SK-N-SH (cell line): ENCODE data around the gene ATG4B.

Experiments
- EP300 ChIP-seq, 2 experiments: IDR thresholded peaks; 2 replicates each; pipeline versions ENCODE4 v1.4.0 to v1.6.1; 2012; ENCODE audit warnings: borderline replicate concordance in 1 of 2, low read depth in 1 of 2, low read length in 1 of 2
- TCF12 ChIP-seq: IDR thresholded peaks from 2 replicates; pipeline ENCODE4 v1.4.0; 2012
- TF ChIP-seq, protein P1 (sequence below): IDR thresholded peaks from 2 replicates; pipeline ENCODE4 v1.4.0; 2012; ENCODE audit warnings: low read depth, borderline replicate concordance
- TF ChIP-seq, protein P2 (sequence below): fragments of 200-600 bp; sonication (generic); IDR thresholded peaks from 2 replicates; pipeline ENCODE4 v1.6.1; 2017; ENCODE audit warnings: antibody characterized with exemption, mild to moderate bottlenecking, moderate library complexity
- TF ChIP-seq, protein P3 (sequence below): IDR thresholded peaks from 2 replicates; pipeline ENCODE4 v1.6.1; 2012; ENCODE audit warnings: mild to moderate bottlenecking, low read depth, low read length, moderate library complexity

GRCh38 chr2:241652722-241653121, 15.2 kb downstream of the ATG4B start:
- TF ChIP-seq, protein P1, sequence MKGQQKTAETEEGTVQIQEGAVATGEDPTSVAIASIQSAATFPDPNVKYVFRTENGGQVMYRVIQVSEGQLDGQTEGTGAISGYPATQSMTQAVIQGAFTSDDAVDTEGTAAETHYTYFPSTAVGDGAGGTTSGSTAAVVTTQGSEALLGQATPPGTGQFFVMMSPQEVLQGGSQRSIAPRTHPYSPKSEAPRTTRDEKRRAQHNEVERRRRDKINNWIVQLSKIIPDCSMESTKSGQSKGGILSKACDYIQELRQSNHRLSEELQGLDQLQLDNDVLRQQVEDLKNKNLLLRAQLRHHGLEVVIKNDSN, result no peak
- TF ChIP-seq, protein P2, sequence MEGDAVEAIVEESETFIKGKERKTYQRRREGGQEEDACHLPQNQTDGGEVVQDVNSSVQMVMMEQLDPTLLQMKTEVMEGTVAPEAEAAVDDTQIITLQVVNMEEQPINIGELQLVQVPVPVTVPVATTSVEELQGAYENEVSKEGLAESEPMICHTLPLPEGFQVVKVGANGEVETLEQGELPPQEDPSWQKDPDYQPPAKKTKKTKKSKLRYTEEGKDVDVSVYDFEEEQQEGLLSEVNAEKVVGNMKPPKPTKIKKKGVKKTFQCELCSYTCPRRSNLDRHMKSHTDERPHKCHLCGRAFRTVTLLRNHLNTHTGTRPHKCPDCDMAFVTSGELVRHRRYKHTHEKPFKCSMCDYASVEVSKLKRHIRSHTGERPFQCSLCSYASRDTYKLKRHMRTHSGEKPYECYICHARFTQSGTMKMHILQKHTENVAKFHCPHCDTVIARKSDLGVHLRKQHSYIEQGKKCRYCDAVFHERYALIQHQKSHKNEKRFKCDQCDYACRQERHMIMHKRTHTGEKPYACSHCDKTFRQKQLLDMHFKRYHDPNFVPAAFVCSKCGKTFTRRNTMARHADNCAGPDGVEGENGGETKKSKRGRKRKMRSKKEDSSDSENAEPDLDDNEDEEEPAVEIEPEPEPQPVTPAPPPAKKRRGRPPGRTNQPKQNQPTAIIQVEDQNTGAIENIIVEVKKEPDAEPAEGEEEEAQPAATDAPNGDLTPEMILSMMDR, result no peak
- TF ChIP-seq TCF12 (no peak), EP300 (IDR thresholded peaks at IDR 0.05; ENCODE audit: borderline replicate concordance in 1 of 2, low read depth in 1 of 2, low read length in 1 of 2) (no peak)
- TF ChIP-seq, protein P3, sequence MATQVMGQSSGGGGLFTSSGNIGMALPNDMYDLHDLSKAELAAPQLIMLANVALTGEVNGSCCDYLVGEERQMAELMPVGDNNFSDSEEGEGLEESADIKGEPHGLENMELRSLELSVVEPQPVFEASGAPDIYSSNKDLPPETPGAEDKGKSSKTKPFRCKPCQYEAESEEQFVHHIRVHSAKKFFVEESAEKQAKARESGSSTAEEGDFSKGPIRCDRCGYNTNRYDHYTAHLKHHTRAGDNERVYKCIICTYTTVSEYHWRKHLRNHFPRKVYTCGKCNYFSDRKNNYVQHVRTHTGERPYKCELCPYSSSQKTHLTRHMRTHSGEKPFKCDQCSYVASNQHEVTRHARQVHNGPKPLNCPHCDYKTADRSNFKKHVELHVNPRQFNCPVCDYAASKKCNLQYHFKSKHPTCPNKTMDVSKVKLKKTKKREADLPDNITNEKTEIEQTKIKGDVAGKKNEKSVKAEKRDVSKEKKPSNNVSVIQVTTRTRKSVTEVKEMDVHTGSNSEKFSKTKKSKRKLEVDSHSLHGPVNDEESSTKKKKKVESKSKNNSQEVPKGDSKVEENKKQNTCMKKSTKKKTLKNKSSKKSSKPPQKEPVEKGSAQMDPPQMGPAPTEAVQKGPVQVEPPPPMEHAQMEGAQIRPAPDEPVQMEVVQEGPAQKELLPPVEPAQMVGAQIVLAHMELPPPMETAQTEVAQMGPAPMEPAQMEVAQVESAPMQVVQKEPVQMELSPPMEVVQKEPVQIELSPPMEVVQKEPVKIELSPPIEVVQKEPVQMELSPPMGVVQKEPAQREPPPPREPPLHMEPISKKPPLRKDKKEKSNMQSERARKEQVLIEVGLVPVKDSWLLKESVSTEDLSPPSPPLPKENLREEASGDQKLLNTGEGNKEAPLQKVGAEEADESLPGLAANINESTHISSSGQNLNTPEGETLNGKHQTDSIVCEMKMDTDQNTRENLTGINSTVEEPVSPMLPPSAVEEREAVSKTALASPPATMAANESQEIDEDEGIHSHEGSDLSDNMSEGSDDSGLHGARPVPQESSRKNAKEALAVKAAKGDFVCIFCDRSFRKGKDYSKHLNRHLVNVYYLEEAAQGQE, result no peak
